ENCODE results near the gene PDE7B.

DNA sequence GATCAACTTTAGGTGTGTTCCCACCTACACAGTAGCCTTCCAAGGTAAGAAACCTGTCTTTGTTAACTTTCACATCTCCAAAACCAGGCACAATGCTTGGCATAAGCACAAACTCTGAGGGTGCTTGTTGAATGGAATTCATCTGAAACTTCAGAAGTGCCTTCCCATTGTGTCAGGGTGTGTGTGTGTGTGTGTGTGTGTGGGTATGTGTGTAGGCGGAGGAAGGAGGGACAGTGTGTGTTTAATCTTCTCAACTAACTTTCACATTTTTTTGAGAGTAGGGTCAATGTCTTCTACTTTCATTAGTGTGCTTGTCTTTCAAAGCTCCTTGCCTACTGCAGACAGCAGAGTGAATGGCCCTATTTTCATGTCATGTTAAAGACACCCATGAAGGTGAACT is 45.6 kb downstream of the PDE7B start:
- TF ChIP-seq, protein P1, sequence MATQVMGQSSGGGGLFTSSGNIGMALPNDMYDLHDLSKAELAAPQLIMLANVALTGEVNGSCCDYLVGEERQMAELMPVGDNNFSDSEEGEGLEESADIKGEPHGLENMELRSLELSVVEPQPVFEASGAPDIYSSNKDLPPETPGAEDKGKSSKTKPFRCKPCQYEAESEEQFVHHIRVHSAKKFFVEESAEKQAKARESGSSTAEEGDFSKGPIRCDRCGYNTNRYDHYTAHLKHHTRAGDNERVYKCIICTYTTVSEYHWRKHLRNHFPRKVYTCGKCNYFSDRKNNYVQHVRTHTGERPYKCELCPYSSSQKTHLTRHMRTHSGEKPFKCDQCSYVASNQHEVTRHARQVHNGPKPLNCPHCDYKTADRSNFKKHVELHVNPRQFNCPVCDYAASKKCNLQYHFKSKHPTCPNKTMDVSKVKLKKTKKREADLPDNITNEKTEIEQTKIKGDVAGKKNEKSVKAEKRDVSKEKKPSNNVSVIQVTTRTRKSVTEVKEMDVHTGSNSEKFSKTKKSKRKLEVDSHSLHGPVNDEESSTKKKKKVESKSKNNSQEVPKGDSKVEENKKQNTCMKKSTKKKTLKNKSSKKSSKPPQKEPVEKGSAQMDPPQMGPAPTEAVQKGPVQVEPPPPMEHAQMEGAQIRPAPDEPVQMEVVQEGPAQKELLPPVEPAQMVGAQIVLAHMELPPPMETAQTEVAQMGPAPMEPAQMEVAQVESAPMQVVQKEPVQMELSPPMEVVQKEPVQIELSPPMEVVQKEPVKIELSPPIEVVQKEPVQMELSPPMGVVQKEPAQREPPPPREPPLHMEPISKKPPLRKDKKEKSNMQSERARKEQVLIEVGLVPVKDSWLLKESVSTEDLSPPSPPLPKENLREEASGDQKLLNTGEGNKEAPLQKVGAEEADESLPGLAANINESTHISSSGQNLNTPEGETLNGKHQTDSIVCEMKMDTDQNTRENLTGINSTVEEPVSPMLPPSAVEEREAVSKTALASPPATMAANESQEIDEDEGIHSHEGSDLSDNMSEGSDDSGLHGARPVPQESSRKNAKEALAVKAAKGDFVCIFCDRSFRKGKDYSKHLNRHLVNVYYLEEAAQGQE (IDR thresholded peaks at IDR 0.05; ENCODE audit: insufficient replicate concordance, low read depth), result no peak
- TF ChIP-seq, protein P2, sequence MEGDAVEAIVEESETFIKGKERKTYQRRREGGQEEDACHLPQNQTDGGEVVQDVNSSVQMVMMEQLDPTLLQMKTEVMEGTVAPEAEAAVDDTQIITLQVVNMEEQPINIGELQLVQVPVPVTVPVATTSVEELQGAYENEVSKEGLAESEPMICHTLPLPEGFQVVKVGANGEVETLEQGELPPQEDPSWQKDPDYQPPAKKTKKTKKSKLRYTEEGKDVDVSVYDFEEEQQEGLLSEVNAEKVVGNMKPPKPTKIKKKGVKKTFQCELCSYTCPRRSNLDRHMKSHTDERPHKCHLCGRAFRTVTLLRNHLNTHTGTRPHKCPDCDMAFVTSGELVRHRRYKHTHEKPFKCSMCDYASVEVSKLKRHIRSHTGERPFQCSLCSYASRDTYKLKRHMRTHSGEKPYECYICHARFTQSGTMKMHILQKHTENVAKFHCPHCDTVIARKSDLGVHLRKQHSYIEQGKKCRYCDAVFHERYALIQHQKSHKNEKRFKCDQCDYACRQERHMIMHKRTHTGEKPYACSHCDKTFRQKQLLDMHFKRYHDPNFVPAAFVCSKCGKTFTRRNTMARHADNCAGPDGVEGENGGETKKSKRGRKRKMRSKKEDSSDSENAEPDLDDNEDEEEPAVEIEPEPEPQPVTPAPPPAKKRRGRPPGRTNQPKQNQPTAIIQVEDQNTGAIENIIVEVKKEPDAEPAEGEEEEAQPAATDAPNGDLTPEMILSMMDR (IDR thresholded peaks at IDR 0.05; ENCODE audit: insufficient read depth, low read length), result no peak
